Measurements from ENCODE around the gene CALML3.

Gene CALML3

GRCh38 chr10:5543623-5544022, 18.9 kb downstream of the CALML3 start:
- DNase-seq (ENCODE audit: low spot score) = no peak

GRCh38 chr10:5544216-5544805, 19.6 kb downstream of the CALML3 start:
- no peak for DNase-seq (ENCODE audit: low spot score)

- DNase-seq (ENCODE audit: low spot score) = no peak
Measured at GRCh38 chr10:5545011-5545410, 20.2 kb downstream of the CALML3 start.

- no peak for DNase-seq (ENCODE audit: low spot score)
Measured at GRCh38 chr10:5545426-5545777, 20.6 kb downstream of the CALML3 start.

GRCh38 chr10:5545778-5546710, 21.3 kb downstream of the CALML3 start:
- no peak for DNase-seq (ENCODE audit: low spot score)

GRCh38 chr10:5546891-5547680, 22.3 kb downstream of the CALML3 start:
- DNase-seq (ENCODE audit: low spot score) = no peak

- no peak for DNase-seq (ENCODE audit: low spot score)
Measured at GRCh38 chr10:5547681-5547930, 22.8 kb downstream of the CALML3 start.

GRCh38 chr10:5547931-5548660, 23.3 kb downstream of the CALML3 start:
- DNase-seq (ENCODE audit: low spot score) = no peak

- DNase-seq (ENCODE audit: low spot score) = no peak
Measured at GRCh38 chr10:5549462-5550249, 24.9 kb downstream of the CALML3 start.

- DNase-seq (ENCODE audit: low spot score) = no peak
Measured at GRCh38 chr10:5550250-5550545, 25.4 kb downstream of the CALML3 start.

GRCh38 chr10:5550621-5551530, 26.1 kb downstream of the CALML3 start:
- no peak for DNase-seq (ENCODE audit: low spot score)

GRCh38 chr10:5551531-5552375, 27.0 kb downstream of the CALML3 start:
- peak; percentile 38 for DNase-seq (ENCODE audit: low spot score)

- no peak for DNase-seq (ENCODE audit: low spot score)
Measured at GRCh38 chr10:5552376-5553321, 27.9 kb downstream of the CALML3 start.

GRCh38 chr10:5553400-5554170, 28.8 kb downstream of the CALML3 start:
- DNase-seq (ENCODE audit: low spot score) = no peak

- no peak for DNase-seq (ENCODE audit: low spot score)
Measured at GRCh38 chr10:5555021-5555510, 30.3 kb downstream of the CALML3 start.

- DNase-seq (ENCODE audit: low spot score) = no peak
Measured at GRCh38 chr10:5555881-5556280, 31.1 kb downstream of the CALML3 start.

GRCh38 chr10:5556576-5556975, 31.8 kb downstream of the CALML3 start:
- DNase-seq (ENCODE audit: low spot score) = no peak
